ENCODE measurements around the gene GAB2. TPM values are rescaled to one million over a fixed set of nuclear protein-coding genes. Genes with fewer than 3 reads are reported as not detected.

Gene GAB2
- total and polyA plus RNA-seq, 2 of the 13 experiments (the other 11 are each of a cell fraction or from before 2014, with no cell fraction given): 4.1 to 8.6 TPM

GRCh38 chr11:78202733-78203167, 214.9 kb downstream of the GAB2 start (continued):
- peak; percentile 88 for TF ChIP-seq PAXIP1 (CRISPR knock-in tag; conservative IDR thresholded peaks at IDR 0.05)
- TF ChIP-seq E2F5 (CRISPR knock-in tag; conservative IDR thresholded peaks at IDR 0.05): no peak
- no peak for TF ChIP-seq ATF7-NPFF (CRISPR knock-in tag; IDR thresholded peaks at IDR 0.05; ENCODE audit: low read depth)
- peak; percentile 72 for TF ChIP-seq ASH2L (IDR thresholded peaks at IDR 0.05; ENCODE audit: insufficient read length, low read depth, low read length)
- TF ChIP-seq PHF21A (CRISPR knock-in tag; IDR thresholded peaks at IDR 0.05): peak; percentile 77
- TF ChIP-seq GABPB1 (CRISPR knock-in tag; IDR thresholded peaks at IDR 0.05): peak; percentile 54; the same call in 1 of the 2 replicates
- TF ChIP-seq RXRA (CRISPR knock-in tag; IDR thresholded peaks at IDR 0.05): peak; percentile 65; the same call in 1 of the 2 replicates
- peak; percentile 60 for TF ChIP-seq ZEB1 (IDR thresholded peaks at IDR 0.05; ENCODE audit: insufficient replicate concordance, low read depth)
- TF ChIP-seq ZNF788 (CRISPR knock-in tag; IDR thresholded peaks at IDR 0.05; ENCODE audit: borderline replicate concordance): peak; percentile 37; the same call in 1 of the 2 replicates
- no peak for TF ChIP-seq ZNF501 (CRISPR knock-in tag; IDR thresholded peaks at IDR 0.05)
- TF ChIP-seq FOXP1 (IDR thresholded peaks at IDR 0.05): no peak
- peak; percentile 41; the same call in 1 of the 2 replicates for TF ChIP-seq FOXP1 (CRISPR knock-in tag; IDR thresholded peaks at IDR 0.05)
- 0 out of 2 replicates have a peak, but pooled peaks have one; percentile 33 for TF ChIP-seq ZNF619 (CRISPR knock-in tag; IDR thresholded peaks at IDR 0.05)
- TF ChIP-seq ZBTB7A (CRISPR knock-in tag; IDR thresholded peaks at IDR 0.05): 0 out of 2 replicates have a peak, but pooled peaks have one; percentile 29
- TF ChIP-seq STAT5B (CRISPR knock-in tag; IDR thresholded peaks at IDR 0.05): 0 out of 2 replicates have a peak, but pooled peaks have one; percentile 25
- TF ChIP-seq ZNF766 (CRISPR knock-in tag; IDR thresholded peaks at IDR 0.05; ENCODE audit: borderline replicate concordance): no peak
- TF ChIP-seq SOX5 (CRISPR knock-in tag; IDR thresholded peaks at IDR 0.05; ENCODE audit: borderline replicate concordance): peak; percentile 90
- no peak for TF ChIP-seq ZNF20 (CRISPR knock-in tag; IDR thresholded peaks at IDR 0.05)
- TF ChIP-seq HNRNPLL (IDR thresholded peaks at IDR 0.05; ENCODE audit: low read depth, low read length, poor library complexity, severe bottlenecking): no peak
- no peak for TF ChIP-seq KDM1A (CRISPR knock-in tag; IDR thresholded peaks at IDR 0.05)
- peak; percentile 89 for TF ChIP-seq MIXL1 (CRISPR knock-in tag; IDR thresholded peaks at IDR 0.05)
- TF ChIP-seq ZNF441 (CRISPR knock-in tag; IDR thresholded peaks at IDR 0.05; ENCODE audit: borderline replicate concordance): 0 out of 2 replicates have a peak, but pooled peaks have one; percentile 30
- TF ChIP-seq SIX1 (CRISPR knock-in tag; IDR thresholded peaks at IDR 0.05; ENCODE audit: borderline replicate concordance): peak; percentile 43; the same call in 1 of the 2 replicates
- no peak for TF ChIP-seq ZNF367 (CRISPR knock-in tag; IDR thresholded peaks at IDR 0.05; ENCODE audit: borderline replicate concordance)
- TF ChIP-seq IRF2 (CRISPR knock-in tag; IDR thresholded peaks at IDR 0.05): peak; percentile 79; the same call in 1 of the 2 replicates
